ENCODE measurements around the gene MAPK8. TPM values are rescaled to one million over a fixed set of nuclear protein-coding genes. Genes with fewer than 3 reads are reported as not detected.

The MAPK8 gene
- total RNA-seq, 2 experiments from 2014 or later = 29.1 to 40.5 TPM

- Histone ChIP-seq H3K9me2 (ENCODE audit: insufficient read depth, low read length) (no peaks in the 10 kb centered on the region), H3K4me3 (ENCODE audit: low read depth, low read length, poor library complexity, severe bottlenecking) (no peak overlapping the region), H3K4me1 (ENCODE audit: insufficient read depth, low read length, poor library complexity, severe bottlenecking) (no peaks in the 10 kb centered on the region), H3K4me2 (ENCODE audit: low read length) (no peak overlapping the region), H3K27ac (ENCODE audit: low read depth, low read length, poor library complexity, severe bottlenecking) (no peak overlapping the region), H2AFZ (ENCODE audit: low read length) (no peak overlapping the region), H3K36me3 (ENCODE audit: insufficient read depth, low read length) (no peaks in the 10 kb centered on the region), H3K9me3 (ENCODE audit: low read length) (no peaks in the 10 kb centered on the region), H4K20me1 (ENCODE audit: insufficient read depth, low read length) (no peaks in the 10 kb centered on the region), H3K79me2 (ENCODE audit: insufficient read depth, low read depth, low read length) (no peaks in the 10 kb centered on the region)
- BruUV-seq (replicated peaks) = no TSS peak
- ChIA-PET POLR2A (interaction anchor here (0.5 kb wide), 1 partner anchor 1042 kb away, joined by 3 read pairs; no protein-coding TSS in a partner anchor), CTCF (ENCODE audit: unreplicated experiment) (no interaction called here)
- intact Hi-C loops (cut with micrococcal nuclease; ENCODE audit: unreplicated experiment) = no loop called here
- TF ChIP-seq, protein P1, sequence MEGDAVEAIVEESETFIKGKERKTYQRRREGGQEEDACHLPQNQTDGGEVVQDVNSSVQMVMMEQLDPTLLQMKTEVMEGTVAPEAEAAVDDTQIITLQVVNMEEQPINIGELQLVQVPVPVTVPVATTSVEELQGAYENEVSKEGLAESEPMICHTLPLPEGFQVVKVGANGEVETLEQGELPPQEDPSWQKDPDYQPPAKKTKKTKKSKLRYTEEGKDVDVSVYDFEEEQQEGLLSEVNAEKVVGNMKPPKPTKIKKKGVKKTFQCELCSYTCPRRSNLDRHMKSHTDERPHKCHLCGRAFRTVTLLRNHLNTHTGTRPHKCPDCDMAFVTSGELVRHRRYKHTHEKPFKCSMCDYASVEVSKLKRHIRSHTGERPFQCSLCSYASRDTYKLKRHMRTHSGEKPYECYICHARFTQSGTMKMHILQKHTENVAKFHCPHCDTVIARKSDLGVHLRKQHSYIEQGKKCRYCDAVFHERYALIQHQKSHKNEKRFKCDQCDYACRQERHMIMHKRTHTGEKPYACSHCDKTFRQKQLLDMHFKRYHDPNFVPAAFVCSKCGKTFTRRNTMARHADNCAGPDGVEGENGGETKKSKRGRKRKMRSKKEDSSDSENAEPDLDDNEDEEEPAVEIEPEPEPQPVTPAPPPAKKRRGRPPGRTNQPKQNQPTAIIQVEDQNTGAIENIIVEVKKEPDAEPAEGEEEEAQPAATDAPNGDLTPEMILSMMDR (conservative IDR thresholded peaks at IDR 0.05; ENCODE audit: low read length) = no peak
- TF ChIP-seq EZH2phosphoT487 (IDR thresholded peaks at IDR 0.05; ENCODE audit: borderline replicate concordance, low read depth, low read length) = no peak
- no peak for DNase-seq (ENCODE audit: low spot score)
Measured at GRCh38 chr10:48482207-48482606, 175.7 kb downstream of the MAPK8 start.

DNA sequence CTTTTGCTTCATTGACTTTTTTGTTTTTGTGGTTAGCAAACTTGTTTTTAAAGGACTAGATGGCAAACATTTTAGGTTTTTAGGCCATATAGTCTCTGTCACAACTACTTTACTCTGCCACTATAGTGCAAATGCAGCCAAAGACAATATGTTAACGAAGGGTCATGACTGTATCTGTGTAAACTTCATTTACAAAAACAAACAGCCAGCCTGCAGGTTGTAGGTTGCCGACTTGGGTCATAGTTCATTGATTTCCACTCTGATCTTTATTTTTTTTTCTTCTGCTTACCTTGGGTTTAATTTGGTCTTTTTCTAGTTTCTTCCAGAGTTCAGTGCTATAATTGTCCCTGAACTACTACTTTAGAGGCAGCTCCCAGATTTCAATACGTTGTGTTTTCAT lies 178.4 kb downstream of the MAPK8 start:
- no TSS peak for BruUV-seq (replicated peaks)
- no peak overlapping the region for H3K27ac ChIP-seq (ENCODE audit: low read depth, low read length, poor library complexity, severe bottlenecking)
- no peak overlapping the region for H3K4me2 ChIP-seq (ENCODE audit: low read length)
- DNase-seq (ENCODE audit: low spot score) = no peak
- ChIA-PET POLR2A (interaction anchor here (0.6 kb wide), 1 partner anchor 58 kb away, joined by 3 read pairs; no protein-coding TSS in a partner anchor), CTCF (ENCODE audit: unreplicated experiment) (no interaction called here)
- intact Hi-C loops (cut with micrococcal nuclease; ENCODE audit: unreplicated experiment) = no loop called here
- no peak overlapping the region for H3K4me3 ChIP-seq (ENCODE audit: low read depth, low read length, poor library complexity, severe bottlenecking)
- H3K79me2 ChIP-seq (ENCODE audit: insufficient read depth, low read depth, low read length) = no peaks in the 10 kb centered on the region
- no peaks in the 10 kb centered on the region for H3K9me2 ChIP-seq (ENCODE audit: insufficient read depth, low read length)
- no peaks in the 10 kb centered on the region for H3K9me3 ChIP-seq (ENCODE audit: low read length)
- no peaks in the 10 kb centered on the region for H3K36me3 ChIP-seq (ENCODE audit: insufficient read depth, low read length)
- TF ChIP-seq, protein P1 (conservative IDR thresholded peaks at IDR 0.05; ENCODE audit: low read length) = no peak
- TF ChIP-seq EZH2phosphoT487 (IDR thresholded peaks at IDR 0.05; ENCODE audit: borderline replicate concordance, low read depth, low read length) = no peak
- H3K4me1 ChIP-seq (ENCODE audit: insufficient read depth, low read length, poor library complexity, severe bottlenecking) = no peaks in the 10 kb centered on the region
- H4K20me1 ChIP-seq (ENCODE audit: insufficient read depth, low read length) = no peaks in the 10 kb centered on the region
- no peak overlapping the region for H2AFZ ChIP-seq (ENCODE audit: low read length)

DNA sequence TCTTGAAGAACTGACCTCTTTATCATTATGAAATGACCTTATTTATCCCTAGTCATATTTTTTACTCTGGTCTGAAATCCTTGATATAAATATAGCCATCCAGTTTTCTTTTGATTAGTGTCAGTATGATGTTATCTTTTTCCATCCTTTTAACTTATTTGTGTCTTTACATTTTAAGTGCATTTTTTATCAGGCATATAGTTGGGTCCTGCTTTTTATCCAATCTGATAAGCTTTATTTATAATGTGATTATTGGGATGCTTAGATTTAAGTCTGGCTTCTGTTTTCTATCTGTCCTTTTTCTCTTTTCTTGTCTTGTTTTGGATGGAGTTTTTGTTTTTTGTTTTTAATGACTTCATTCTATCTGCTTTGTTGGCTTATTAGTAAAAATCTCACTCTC lies 179.2 kb downstream of the MAPK8 start:
- no TSS peak for BruUV-seq (replicated peaks)
- Histone ChIP-seq H3K4me1 (ENCODE audit: insufficient read depth, low read length, poor library complexity, severe bottlenecking) (no peaks in the 10 kb centered on the region), H3K27ac (ENCODE audit: low read depth, low read length, poor library complexity, severe bottlenecking) (no peak overlapping the region), H3K36me3 (ENCODE audit: insufficient read depth, low read length) (no peaks in the 10 kb centered on the region), H2AFZ (ENCODE audit: low read length) (no peak overlapping the region), H3K4me2 (ENCODE audit: low read length) (no peak overlapping the region), H3K4me3 (ENCODE audit: low read depth, low read length, poor library complexity, severe bottlenecking) (no peak overlapping the region), H3K9me3 (ENCODE audit: low read length) (no peaks in the 10 kb centered on the region), H3K9me2 (ENCODE audit: insufficient read depth, low read length) (no peaks in the 10 kb centered on the region), H4K20me1 (ENCODE audit: insufficient read depth, low read length) (no peaks in the 10 kb centered on the region), H3K79me2 (ENCODE audit: insufficient read depth, low read depth, low read length) (no peaks in the 10 kb centered on the region)
- no peak for DNase-seq (ENCODE audit: low spot score)
- ChIA-PET POLR2A (no interaction called here), CTCF (ENCODE audit: unreplicated experiment) (no interaction called here)
- TF ChIP-seq EZH2phosphoT487 (IDR thresholded peaks at IDR 0.05; ENCODE audit: borderline replicate concordance, low read depth, low read length) = no peak
- TF ChIP-seq, protein P1 (conservative IDR thresholded peaks at IDR 0.05; ENCODE audit: low read length) = no peak
- intact Hi-C loops (cut with micrococcal nuclease; ENCODE audit: unreplicated experiment) = no loop called here

Measured in OCI-LY7 (cell line).